Breast epithelium (tissue), 4 donors: ENCODE measurements around the gene EHHADH. TPM values are rescaled to one million over a fixed set of nuclear protein-coding genes. Genes with fewer than 3 reads are reported as not detected.

Experiments used
- DNase-seq, 2 donors: peaks; one replicate each; pipeline ENCODE4 v3.0.0-alpha.2; 2019; ENCODE audit warnings: low spot score in 2 of 2
- H3K27ac ChIP-seq, 2 donors: fragments of 200-600 bp; sonication (generic) in 1 of 2; one replicate each; pipeline ENCODE4 v1.5.1; 2016 to 2019; ENCODE audit warnings: mild to moderate bottlenecking in 1 of 2
- H3K27me3 ChIP-seq, 2 donors: fragments of 200-600 bp; sonication (generic) in 1 of 2; one replicate each; pipeline versions ENCODE4 v1.5.1 to v1.6.0; 2017 to 2019; ENCODE audit warnings: control low read depth in 1 of 2, mild to moderate bottlenecking in 1 of 2
- H3K36me3 ChIP-seq: fragments of 200-600 bp; one replicate; pipeline ENCODE4 v1.5.1; 2019
- H3K4me1 ChIP-seq, 2 donors: fragments of 200-600 bp; sonication (generic); one replicate each; pipeline ENCODE4 v1.5.1; 2016 to 2019; ENCODE audit warnings: control low read depth in 1 of 2
- H3K4me3 ChIP-seq, 3 donors: fragments of 200-600 bp; sonication (generic); 1 replicate in 2 of 3; 2 replicates in 1 of 3; pipeline ENCODE4 v1.5.1; 2016 to 2019; ENCODE audit warnings: mild to moderate bottlenecking in 3 of 3, moderate library complexity in 2 of 3
- H3K9me3 ChIP-seq, 2 donors: fragments of 200-600 bp; sonication (generic) in 1 of 2; one replicate each; pipeline ENCODE4 v1.5.1; 2016 to 2019; ENCODE audit warnings: control low read depth in 1 of 2
- CTCF ChIP-seq, 3 donors: fragments of 450-650 bp; IDR thresholded peaks; one replicate each; pipeline ENCODE4 v1.5.1; 2016 to 2017; ENCODE audit warnings: antibody characterized with exemption in 3 of 3, mild to moderate bottlenecking in 3 of 3, moderate library complexity in 3 of 3
- POLR2A ChIP-seq: fragments of 450-650 bp; IDR thresholded peaks from one replicate; pipeline ENCODE4 v1.6.1; 2016; ENCODE audit warnings: antibody characterized with exemption, mild to moderate bottlenecking, moderate library complexity
- POLR2AphosphoS5 ChIP-seq, 3 donors: sonication (generic); formaldehyde crosslinking; IDR thresholded peaks; one replicate each; pipeline ENCODE4 v1.6.1; 2017; ENCODE audit warnings: antibody characterized with exemption in 3 of 3
- intact Hi-C: fragments of 100-400 bp; cut with DNase I; formaldehyde crosslinking; loops from one replicate; pipeline ENCODE4 v1.15.1; 2023; ENCODE audit warnings: low total_unique reads
- total RNA-seq, 3 donors: library from RNA; depleted of rRNA; stranded (reverse); fragments of >200 nt; gene quantifications; one replicate each; pipeline ENCODE4 v1.1.0, GENCODE V29; 2016

The EHHADH gene
- total RNA-seq, 3 donors from 2014 or later, result 5.6 to 10.6 (median 6.7) TPM

DNA sequence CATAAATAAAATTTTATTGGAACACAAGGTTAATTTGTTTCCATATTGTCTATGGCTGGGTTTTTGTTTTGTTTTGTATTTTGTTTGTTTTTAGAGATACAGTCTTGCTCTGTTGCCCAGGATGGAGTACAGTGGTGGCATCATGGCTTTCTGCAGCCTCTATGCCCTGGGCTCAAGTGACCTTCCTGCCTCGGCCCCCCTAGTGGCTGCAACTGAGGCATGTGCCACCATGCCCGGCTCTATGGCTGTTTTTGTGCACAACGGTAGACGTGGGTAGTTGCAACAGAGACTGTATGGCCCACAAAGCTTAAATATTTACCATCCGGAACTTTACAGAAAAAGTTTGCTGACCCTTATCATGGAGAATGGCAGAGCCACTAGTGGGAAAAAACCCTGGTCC, 54.2 kb downstream of the EHHADH start:
- TF ChIP-seq POLR2A (no peak), CTCF (IDR thresholded peaks at IDR 0.05) (no peak), POLR2AphosphoS5 (IDR thresholded peaks at IDR 0.05) (no peak)
- Histone ChIP-seq H3K36me3 (no peaks in the 10 kb centered on the region), H3K9me3 (no peaks in the 10 kb centered on the region), H3K4me3 (no peak overlapping the region), H3K27me3 (no peaks in the 10 kb centered on the region), H3K4me1 (no peaks in the 10 kb centered on the region), H3K27ac (no peak overlapping the region)
- no peak for DNase-seq
- intact Hi-C loops, result no loop called here

DNA sequence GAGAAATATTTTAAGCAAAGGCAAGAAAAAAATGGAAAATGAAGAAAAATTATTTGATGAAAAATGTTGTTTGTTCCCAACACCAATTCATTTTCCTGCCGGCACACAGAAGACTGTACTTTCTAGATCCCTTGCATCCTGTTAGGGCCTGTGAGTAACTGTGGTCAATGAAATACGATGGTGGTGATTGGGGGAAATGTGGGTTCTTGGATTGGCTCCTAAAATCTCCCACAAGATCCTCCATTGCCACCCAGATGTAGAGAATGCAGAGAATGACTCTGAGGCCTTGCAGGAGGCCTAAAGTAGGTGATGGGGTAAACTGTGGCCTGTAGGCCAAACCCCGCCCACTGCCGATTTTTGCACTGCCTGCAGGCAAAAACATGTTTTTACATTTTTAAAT, 54.6 kb downstream of the EHHADH start:
- DNase-seq, result no peak
- Histone ChIP-seq H3K4me1 (no peaks in the 10 kb centered on the region), H3K4me3 (no peak overlapping the region), H3K36me3 (no peaks in the 10 kb centered on the region), H3K27ac (no peak overlapping the region), H3K9me3 (no peaks in the 10 kb centered on the region), H3K27me3 (no peaks in the 10 kb centered on the region)
- TF ChIP-seq POLR2AphosphoS5 (IDR thresholded peaks at IDR 0.05), result no peak
- no peak for TF ChIP-seq POLR2A
- no peak for TF ChIP-seq CTCF (IDR thresholded peaks at IDR 0.05)
- intact Hi-C loops, result no loop called here

DNA sequence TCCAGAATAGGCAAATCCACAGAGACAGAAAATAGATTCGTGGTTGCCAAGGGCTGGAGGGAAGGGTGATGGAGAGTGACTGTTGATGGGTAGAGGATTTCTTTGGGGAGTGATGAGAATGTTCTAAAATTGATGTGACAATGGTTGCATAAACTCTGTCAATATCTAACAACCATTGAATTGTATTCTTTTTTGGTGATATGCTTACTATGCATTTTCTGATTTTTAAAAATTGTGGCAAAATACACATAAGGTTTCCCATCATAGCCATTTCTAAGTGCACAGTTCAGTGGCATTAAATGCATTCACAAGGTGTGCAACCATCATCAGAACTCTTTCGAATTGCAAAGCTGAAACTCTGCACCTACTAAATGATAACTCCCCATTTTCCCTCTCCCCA, 56.8 kb downstream of the EHHADH start:
- H3K36me3 ChIP-seq, result no peaks in the 10 kb centered on the region
- intact Hi-C loops, result no loop called here
- H3K4me3 ChIP-seq, result no peak overlapping the region
- no peak for DNase-seq
- TF ChIP-seq POLR2AphosphoS5 (IDR thresholded peaks at IDR 0.05) (no peak), POLR2A (no peak), CTCF (IDR thresholded peaks at IDR 0.05) (no peak)
- H3K27ac ChIP-seq, result no peak overlapping the region
- no peaks in the 10 kb centered on the region for H3K9me3 ChIP-seq
- no peaks in the 10 kb centered on the region for H3K4me1 ChIP-seq
- H3K27me3 ChIP-seq, result no peaks in the 10 kb centered on the region

DNA sequence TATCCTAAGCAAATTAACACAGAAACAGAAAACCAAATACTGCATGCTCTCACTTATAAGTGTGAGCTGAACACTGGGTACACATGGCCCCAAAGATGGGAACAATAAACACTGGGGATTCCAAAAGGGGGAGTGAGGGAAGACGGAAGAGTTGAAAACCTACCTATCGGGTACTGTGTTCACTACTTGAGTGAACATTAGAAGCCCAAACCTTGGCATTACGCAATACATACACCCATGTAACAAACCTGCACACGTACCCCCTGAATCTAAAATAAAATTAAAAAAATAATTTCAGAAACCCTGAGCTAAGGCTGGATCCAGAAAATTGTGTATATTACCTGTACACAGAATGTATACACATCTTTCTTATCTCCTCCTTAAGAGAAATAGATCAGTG, 58.2 kb downstream of the EHHADH start:
- TF ChIP-seq CTCF (IDR thresholded peaks at IDR 0.05) (no peak), POLR2AphosphoS5 (IDR thresholded peaks at IDR 0.05) (no peak), POLR2A (no peak)
- no peak overlapping the region for H3K27ac ChIP-seq
- H3K36me3 ChIP-seq, result no peaks in the 10 kb centered on the region
- H3K27me3 ChIP-seq, result no peaks in the 10 kb centered on the region
- intact Hi-C loops, result no loop called here
- DNase-seq, result no peak
- H3K4me3 ChIP-seq, result no peak overlapping the region
- H3K4me1 ChIP-seq, result no peaks in the 10 kb centered on the region
- H3K9me3 ChIP-seq, result no peaks in the 10 kb centered on the region

- TF ChIP-seq POLR2AphosphoS5 (IDR thresholded peaks at IDR 0.05) (no peak), POLR2A (no peak), CTCF (IDR thresholded peaks at IDR 0.05) (no peak)
- Histone ChIP-seq H3K27me3 (no peaks in the 10 kb centered on the region), H3K4me1 (no peaks in the 10 kb centered on the region), H3K9me3 (no peaks in the 10 kb centered on the region), H3K27ac (no peak overlapping the region), H3K4me3 (no peak overlapping the region), H3K36me3 (no peaks in the 10 kb centered on the region)
- DNase-seq, result no peak
- intact Hi-C loops, result loop anchor here (5.0 kb wide), 1 partner anchor 897 kb away; no protein-coding TSS in a partner anchor
Measured at GRCh38 chr3:185188816-185189215, 65.0 kb downstream of the EHHADH start.
